Measurements from ENCODE around the gene GID4. TPM values are rescaled to one million over a fixed set of nuclear protein-coding genes. Genes with fewer than 3 reads are reported as not detected.

The GID4 gene
- total and polyA plus RNA-seq, 2 of the 13 experiments (the other 11 are each of a cell fraction or from before 2014, with no cell fraction given) = 4.3 to 6.1 TPM

- TF ChIP-seq STAG1 (CRISPR knock-in tag; IDR thresholded peaks at IDR 0.05) = peak; percentile 68
- TF ChIP-seq ZNF260 (CRISPR knock-in tag; IDR thresholded peaks at IDR 0.05; ENCODE audit: borderline replicate concordance, low read depth) = no peak
- no peak for TF ChIP-seq CREBL2 (CRISPR knock-in tag; IDR thresholded peaks at IDR 0.05; ENCODE audit: borderline replicate concordance)
- TF ChIP-seq ZNF143 (CRISPR knock-in tag; IDR thresholded peaks at IDR 0.05) = peak; percentile 43; the same call in 1 of the 2 replicates
- TF ChIP-seq WIZ (CRISPR knock-in tag; IDR thresholded peaks at IDR 0.05) = no peak
- no peak for TF ChIP-seq SATB2 (CRISPR knock-in tag; IDR thresholded peaks at IDR 0.05)
- TF ChIP-seq NR2F2 (IDR thresholded peaks at IDR 0.05; ENCODE audit: borderline replicate concordance, low read depth) = no peak
- 0 out of 2 replicates have a peak, but pooled peaks have one; percentile 23 for TF ChIP-seq NFKB2 (CRISPR knock-in tag; IDR thresholded peaks at IDR 0.05; ENCODE audit: borderline replicate concordance)
- peak; percentile 62; the same call in 1 of the 2 replicates for TF ChIP-seq MIER2 (CRISPR knock-in tag; IDR thresholded peaks at IDR 0.05)
- TF ChIP-seq KAT8 (CRISPR knock-in tag; IDR thresholded peaks at IDR 0.05) = no peak
- 0 out of 2 replicates have a peak, but pooled peaks have one; percentile 30 for TF ChIP-seq IKZF5 (CRISPR knock-in tag; IDR thresholded peaks at IDR 0.05)
- peak; percentile 57; the same call in 1 of the 2 replicates for TF ChIP-seq ZNF574 (CRISPR knock-in tag; IDR thresholded peaks at IDR 0.05)
- no peak for TF ChIP-seq DZIP1 (CRISPR knock-in tag; IDR thresholded peaks at IDR 0.05)
- TF ChIP-seq FOXA3 (CRISPR knock-in tag; IDR thresholded peaks at IDR 0.05) = no peak
- no peak for TF ChIP-seq SAFB2 (CRISPR knock-in tag; IDR thresholded peaks at IDR 0.05; ENCODE audit: borderline replicate concordance, low read depth)
- peak in 1 of 2 experiments; percentile 28; a peak in 1 of 4 replicates for TF ChIP-seq HMGXB4 (CRISPR knock-in tag; IDR thresholded peaks at IDR 0.05; ENCODE audit: borderline replicate concordance in 1 of 2, low read depth in 1 of 2)
- peak; percentile 21; the same call in 1 of the 2 replicates for TF ChIP-seq RXRA (CRISPR knock-in tag; IDR thresholded peaks at IDR 0.05)
Measured at GRCh38 chr17:17994271-17995069, 44.7 kb upstream of the GID4 start (continued).

Data from HepG2 (cell line).